H9 (cell line): Measurements from ENCODE around the gene B3GNT3. TPM values are rescaled to one million over a fixed set of nuclear protein-coding genes. Genes with fewer than 3 reads are reported as not detected.
A peak's percentile ranks its signal among the peaks of the same experiment; 100 is the strongest.

ENCODE experiments used
- DNase-seq: peaks from one replicate; pipeline ENCODE4 v3.0.0-alpha.2; 2017
- H2AFZ ChIP-seq: one replicate; pipeline ENCODE4 v1.6.1; 2013; ENCODE audit warnings: mild to moderate bottlenecking, low read length, control low read depth, moderate library complexity
- H2AK5ac ChIP-seq: 2 replicates; pipeline ENCODE4 v1.6.1; 2013; ENCODE audit warnings: low read length, control low read depth, mixed read lengths; ENCODE audit not compliant: insufficient read length
- H2BK120ac ChIP-seq: one replicate; pipeline ENCODE4 v1.6.1; 2013; ENCODE audit warnings: low read depth, mild to moderate bottlenecking, low read length, control low read depth, inconsistent platforms; ENCODE audit not compliant: poor library complexity, severe bottlenecking
- H2BK12ac ChIP-seq: 2 replicates; pipeline ENCODE4 v1.6.1; 2013; ENCODE audit warnings: low read length, control low read depth, mixed read lengths, low read depth; ENCODE audit not compliant: insufficient read length
- H2BK15ac ChIP-seq: 2 replicates; pipeline ENCODE4 v1.6.1; 2013; ENCODE audit warnings: low read depth, low read length, control low read depth
- H2BK20ac ChIP-seq: one replicate; pipeline ENCODE4 v1.6.1; 2013; ENCODE audit warnings: low read depth, mild to moderate bottlenecking, low read length, control low read depth, inconsistent platforms; ENCODE audit not compliant: poor library complexity, severe bottlenecking
- H2BK5ac ChIP-seq: 2 replicates; pipeline ENCODE4 v1.6.1; 2013; ENCODE audit warnings: low read length, control low read depth, mixed read lengths; ENCODE audit not compliant: insufficient read length
- H3K14ac ChIP-seq: 2 replicates; pipeline ENCODE4 v1.6.1; 2013; ENCODE audit warnings: low read length, control low read depth; ENCODE audit not compliant: insufficient read depth
- H3K18ac ChIP-seq: 2 replicates; pipeline ENCODE4 v1.6.1; 2013; ENCODE audit warnings: low read depth, mild to moderate bottlenecking, mixed read lengths, low read length, control low read depth; ENCODE audit not compliant: insufficient read length
- H3K23ac ChIP-seq: 2 replicates; pipeline ENCODE4 v1.6.1; 2013; ENCODE audit warnings: low read length, control low read depth, mixed read lengths, low read depth; ENCODE audit not compliant: insufficient read length
- H3K23me2 ChIP-seq: 2 replicates; pipeline ENCODE4 v1.6.1; 2013; ENCODE audit warnings: low read depth, mild to moderate bottlenecking, mixed read lengths, low read length, control low read depth; ENCODE audit not compliant: insufficient read length, poor library complexity, severe bottlenecking
- H3K27ac ChIP-seq: 2 replicates; pipeline ENCODE4 v1.5.1; 2013; ENCODE audit warnings: low read length, control low read depth, mixed read lengths, low read depth; ENCODE audit not compliant: insufficient read length
- H3K27me3 ChIP-seq: 2 replicates; pipeline ENCODE4 v1.6.1; 2013; ENCODE audit warnings: low read length, control low read depth, inconsistent platforms; ENCODE audit not compliant: insufficient read depth
- H3K4ac ChIP-seq: 2 replicates; pipeline ENCODE4 v1.6.1; 2013; ENCODE audit warnings: low read depth, mild to moderate bottlenecking, control low read depth, inconsistent platforms, low read length, moderate library complexity
- H3K4me1 ChIP-seq: 2 replicates; pipeline ENCODE4 v1.6.1; 2013; ENCODE audit warnings: low read length, control low read depth, inconsistent platforms; ENCODE audit not compliant: insufficient read depth
- H3K4me2 ChIP-seq: 2 replicates; pipeline ENCODE4 v1.6.1; 2013; ENCODE audit warnings: low read length, control low read depth, mixed read lengths; ENCODE audit not compliant: insufficient read length, insufficient read depth
- H3K56ac ChIP-seq: 2 replicates; pipeline ENCODE4 v1.6.1; 2013; ENCODE audit warnings: low read depth, mild to moderate bottlenecking, mixed read lengths, low read length, control low read depth; ENCODE audit not compliant: insufficient read length
- H3K79me1 ChIP-seq: 2 replicates; pipeline ENCODE4 v1.6.1; 2013; ENCODE audit warnings: low read depth, mild to moderate bottlenecking, moderate library complexity, low read length, control low read depth, inconsistent platforms; ENCODE audit not compliant: insufficient read depth, poor library complexity, severe bottlenecking
- H3K79me2 ChIP-seq: 2 replicates; pipeline ENCODE4 v1.6.1; 2013; ENCODE audit warnings: low read length, control low read depth, inconsistent platforms; ENCODE audit not compliant: insufficient read depth
- H3K9ac ChIP-seq: 2 replicates; pipeline ENCODE4 v1.6.1; 2013; ENCODE audit warnings: low read length, control low read depth, mixed read lengths; ENCODE audit not compliant: insufficient read length; ENCODE audit errors: extremely low read depth
- H3K9me3 ChIP-seq: one replicate; pipeline ENCODE4 v1.6.1; 2013; ENCODE audit warnings: low read depth, low read length, inconsistent platforms; ENCODE audit not compliant: control insufficient read depth
- H3T11ph ChIP-seq: one replicate; pipeline ENCODE4 v1.6.1; 2013; ENCODE audit warnings: mild to moderate bottlenecking, low read length, control low read depth, inconsistent platforms
- H4K20me1 ChIP-seq: one replicate; pipeline ENCODE4 v1.6.1; 2013; ENCODE audit not compliant: control insufficient read depth, insufficient read length, insufficient read depth
- H4K5ac ChIP-seq: 2 replicates; pipeline ENCODE4 v1.6.1; 2013; ENCODE audit warnings: low read depth, mild to moderate bottlenecking, mixed read lengths, low read length, control low read depth; ENCODE audit not compliant: insufficient read length
- H4K8ac ChIP-seq: replicated peaks from 2 replicates; pipeline ENCODE4 v1.6.1; 2013; ENCODE audit warnings: low read length, control low read depth, mixed read lengths, low read depth; ENCODE audit not compliant: insufficient read length
- H4K91ac ChIP-seq: 2 replicates; pipeline ENCODE4 v1.6.1; 2013; ENCODE audit warnings: low read depth, mild to moderate bottlenecking, moderate library complexity, mixed read lengths, low read length, control low read depth; ENCODE audit not compliant: insufficient read length
- H3K27ac Mint-ChIP-seq, 3 experiments: 2 replicates in 2 of 3; 3 replicates in 1 of 3; pipeline ENCODE4 v1.8.0; 2020 to 2021; ENCODE audit warnings: mixed read lengths in 3 of 3, mild to moderate bottlenecking in 1 of 3, moderate library complexity in 1 of 3
- H3K27me3 Mint-ChIP-seq: 2 replicates; pipeline ENCODE4 v1.8.0; 2021; ENCODE audit warnings: low read depth, mild to moderate bottlenecking, moderate library complexity, mixed read lengths
- H3K36me3 Mint-ChIP-seq, 3 experiments: 2 replicates in 2 of 3; 3 replicates in 1 of 3; pipeline ENCODE4 v1.8.0; 2020 to 2021; ENCODE audit warnings: low read depth in 3 of 3, mixed read lengths in 3 of 3; ENCODE audit not compliant: insufficient read depth in 1 of 3
- H3K4me1 Mint-ChIP-seq, 2 experiments: 2 replicates each; pipeline ENCODE4 v1.8.0; 2020; ENCODE audit warnings: mixed read lengths in 2 of 2
- H3K4me3 Mint-ChIP-seq, 2 experiments: 2 replicates in 1 of 2; 3 replicates in 1 of 2; pipeline ENCODE4 v1.8.0; 2020 to 2021; ENCODE audit warnings: mild to moderate bottlenecking in 2 of 2, mixed read lengths in 2 of 2, moderate library complexity in 1 of 2
- H3K9me3 Mint-ChIP-seq, 2 experiments: 2 replicates in 1 of 2; 3 replicates in 1 of 2; pipeline ENCODE4 v1.8.0; 2020; ENCODE audit warnings: mild to moderate bottlenecking in 2 of 2, mixed read lengths in 2 of 2, moderate library complexity in 1 of 2
- WGBS: extraction: QIAGEN DNeasy Blood & Tissue Kit; methylation state at CpG from one replicate; pipeline ENCODE4 v1.1.7; 2013; ENCODE audit warnings: missing lambda C conversion rate, low lambda C conversion rate, mixed read lengths; ENCODE audit not compliant: insufficient read length; ENCODE audit errors: extremely low coverage; 5-methylcytosine and 5-hydroxymethylcytosine counted together
- total RNA-seq: library from RNA; stranded (reverse); gene quantifications from 2 replicates; pipeline ENCODE4 v1.2.1, GENCODE V29; 2021
- TF ChIP-seq, protein P1 (sequence below): fragments of 200-600 bp; sonication (generic); conservative IDR thresholded peaks from 3 replicates; pipeline ENCODE4 v1.8.0; 2021; ENCODE audit warnings: antibody characterized with exemption, mild to moderate bottlenecking

The B3GNT3 gene
- total RNA-seq, 1 experiment from 2014 or later: 0.96 TPM

DNA sequence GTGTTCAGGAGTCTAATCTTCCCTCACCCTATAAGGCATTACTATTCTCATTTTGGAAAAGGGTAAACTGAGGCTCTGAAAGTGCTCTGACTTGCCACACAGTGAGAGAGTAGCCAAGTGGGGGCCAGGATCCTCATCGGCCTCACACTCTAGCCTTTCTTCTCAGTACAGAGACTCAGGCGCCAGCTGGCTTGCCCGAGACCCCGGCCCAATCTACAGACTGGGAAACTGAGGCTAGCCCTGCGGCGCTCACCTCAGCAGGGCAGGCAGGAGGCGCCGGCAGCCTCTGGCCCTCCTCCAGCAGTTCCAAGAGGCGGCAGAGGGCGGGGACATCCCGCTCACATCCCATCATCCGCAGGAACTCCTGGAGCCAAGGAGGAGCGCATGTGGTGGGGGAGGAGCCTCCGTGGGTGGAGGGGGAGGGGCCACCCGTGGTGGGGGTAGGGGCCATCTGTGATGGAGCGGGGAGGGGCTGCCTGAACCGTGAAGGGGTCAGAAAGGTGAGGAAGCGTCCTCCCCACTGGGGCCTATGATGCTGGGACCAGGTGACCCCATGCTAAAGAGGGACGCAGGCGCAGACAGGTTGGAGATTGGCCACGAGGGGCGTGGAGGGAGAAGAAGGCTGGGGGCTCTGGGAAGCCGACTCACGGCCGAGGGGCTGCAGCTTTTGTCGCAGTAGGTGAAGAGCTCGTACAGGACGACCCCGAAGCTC is 35.1 kb downstream of the B3GNT3 start:
- Histone ChIP-seq H3K14ac (peak overlapping the region; percentile 62; the same call in 1 of the 2 replicates), H3K9ac (no peak overlapping the region), H3K18ac (peak overlapping the region; percentile 37), H3K4me1 (no peaks in the 10 kb centered on the region), H3K4ac (no peak overlapping the region), H4K5ac (no peak overlapping the region), H2BK20ac (no peak overlapping the region), H2AFZ (peak overlapping the region; percentile 41), H2BK12ac (no peak overlapping the region), H3K23ac (no peak overlapping the region), H3K56ac (no peak overlapping the region), H3T11ph (no peak overlapping the region), H4K8ac (no peak overlapping the region), H2AK5ac (no peak overlapping the region), H3K4me2 (peak overlapping the region; percentile 66), H4K20me1 (no peaks in the 10 kb centered on the region), H3K23me2 (peaks cover 8% of the 10 kb centered on the region), H2BK5ac (no peak overlapping the region), H3K27me3 (no peaks in the 10 kb centered on the region), H3K79me1 (no peaks in the 10 kb centered on the region), H3K9me3 (no peaks in the 10 kb centered on the region), H2BK120ac (no peak overlapping the region), H2BK15ac (no peak overlapping the region), H3K27ac (peak overlapping the region; percentile 29), H4K91ac (no peak overlapping the region), H3K79me2 (no peaks in the 10 kb centered on the region)
- H3K9me3 Mint-ChIP-seq: no peaks in the 10 kb centered on the region; a peak in 1 of 5 replicates
- no peaks in the 10 kb centered on the region; a peak in 1 of 7 replicates for H3K36me3 Mint-ChIP-seq
- H3K27ac Mint-ChIP-seq: peak overlapping the region; percentile 94 to 99 (median 99)
- peaks cover 6 to 23% of the 10 kb centered on the region in 2 experiments for H3K4me1 Mint-ChIP-seq
- H3K4me3 Mint-ChIP-seq: peak overlapping the region; percentile 74 to 93
- WGBS: no CpG with 5 or more reads among the region's 29 CpGs
- peaks cover 8% of the 10 kb centered on the region for H3K27me3 Mint-ChIP-seq
- DNase-seq: peak; percentile 97
- TF ChIP-seq, protein P1, sequence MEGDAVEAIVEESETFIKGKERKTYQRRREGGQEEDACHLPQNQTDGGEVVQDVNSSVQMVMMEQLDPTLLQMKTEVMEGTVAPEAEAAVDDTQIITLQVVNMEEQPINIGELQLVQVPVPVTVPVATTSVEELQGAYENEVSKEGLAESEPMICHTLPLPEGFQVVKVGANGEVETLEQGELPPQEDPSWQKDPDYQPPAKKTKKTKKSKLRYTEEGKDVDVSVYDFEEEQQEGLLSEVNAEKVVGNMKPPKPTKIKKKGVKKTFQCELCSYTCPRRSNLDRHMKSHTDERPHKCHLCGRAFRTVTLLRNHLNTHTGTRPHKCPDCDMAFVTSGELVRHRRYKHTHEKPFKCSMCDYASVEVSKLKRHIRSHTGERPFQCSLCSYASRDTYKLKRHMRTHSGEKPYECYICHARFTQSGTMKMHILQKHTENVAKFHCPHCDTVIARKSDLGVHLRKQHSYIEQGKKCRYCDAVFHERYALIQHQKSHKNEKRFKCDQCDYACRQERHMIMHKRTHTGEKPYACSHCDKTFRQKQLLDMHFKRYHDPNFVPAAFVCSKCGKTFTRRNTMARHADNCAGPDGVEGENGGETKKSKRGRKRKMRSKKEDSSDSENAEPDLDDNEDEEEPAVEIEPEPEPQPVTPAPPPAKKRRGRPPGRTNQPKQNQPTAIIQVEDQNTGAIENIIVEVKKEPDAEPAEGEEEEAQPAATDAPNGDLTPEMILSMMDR: peak; percentile 13; the same call in 1 of the 3 replicates
